Right cardiac atrium (tissue), 5 donors: ENCODE data around the gene PPP1R3G. TPM values are rescaled to one million over a fixed set of nuclear protein-coding genes. Genes with fewer than 3 reads are reported as not detected.
"Not testable (repeated sequence)": the region's sequence is repeated elsewhere in the genome, so short reads cannot be mapped to it uniquely, and the experiment has no call there.

Source experiments
- ATAC-seq, 2 donors: fragments of 200-7000 bp; cut with Tn5 transposase; one replicate each; pipeline versions ENCODE4 v1.8.0 to v1.9.1; 2020; ENCODE audit warnings: moderate library complexity in 2 of 2, mild to moderate bottlenecking in 1 of 2
- DNase-seq, 3 donors: peaks; one replicate each; pipeline ENCODE4 v3.0.0-alpha.2; 2020
- H3K27ac ChIP-seq: one replicate; pipeline ENCODE4 v1.5.1; 2013; ENCODE audit warnings: mild to moderate bottlenecking, low read length, control low read depth, moderate library complexity
- H3K27me3 ChIP-seq: one replicate; pipeline ENCODE4 v1.6.1; 2013; ENCODE audit not compliant: control insufficient read depth, insufficient read depth
- H3K4me1 ChIP-seq: one replicate; pipeline ENCODE4 v1.6.1; 2013; ENCODE audit warnings: low read length; ENCODE audit not compliant: control insufficient read depth, insufficient read depth
- H3K4me3 ChIP-seq: one replicate; pipeline ENCODE4 v1.5.1; 2013; ENCODE audit warnings: low read length, control low read depth
- H3K9me3 ChIP-seq: one replicate; pipeline ENCODE4 v1.6.1; 2013; ENCODE audit warnings: low read length; ENCODE audit not compliant: control insufficient read depth
- WGBS: extraction: QIAGEN DNeasy Blood & Tissue Kit; methylation state at CpG from one replicate; pipeline ENCODE4 v1.1.7; 2013; 5-methylcytosine and 5-hydroxymethylcytosine counted together
- intact Hi-C, 4 donors: fragments of 100-400 bp; cut with DNase I; formaldehyde crosslinking; loops; one replicate each; pipeline versions ENCODE4 v1.11.0 to v1.14.0; 2022 to 2023
- polyA plus RNA-seq: library from polyadenylated mRNA; stranded (reverse); fragments of 200-250 nt; gene quantifications from one replicate; pipeline ENCODE4 v1.2.3, GENCODE V29; 2013
- total RNA-seq, 4 donors: library from RNA; stranded (reverse); fragmentation: NEBNext Ultra II Directional; extraction: Animal tissue kit (Norgen Biotek cat#: 25700); gene quantifications; one replicate each; pipeline ENCODE4 v1.2.1, GENCODE V29; 2021
- donor health status: healthy with polysubstance abuse.
- donor health status: DM: no; HTN: yes; CAD: no.
- donor health status: DM: no; HTN: no; CAD: no.
- donor health status: DM: no; HTN: yes; CAD: no; lungs with severe emphysema.
- donor health status: DM: yes; HTN: yes; CAD: no.

Gene PPP1R3G
- total and polyA plus RNA-seq, 5 donors = 6.7 to 19.5 (median 14.2) TPM

- DNase-seq = no peak
- WGBS = 92% methylated on average over 17 of the region's 17 CpGs
- ATAC-seq = no peak
- Histone ChIP-seq H3K27me3 (no peaks in the 10 kb centered on the region), H3K27ac (no peak overlapping the region), H3K9me3 (no peaks in the 10 kb centered on the region), H3K4me3 (no peak overlapping the region), H3K4me1 (no peaks in the 10 kb centered on the region)
- intact Hi-C loops = loop anchor here in 1 of 4 donors (10.0 kb wide), 1 partner anchor 65 kb away; no protein-coding TSS in a partner anchor
Observed at GRCh38 chr6:5119090-5119951, 34.2 kb downstream of the PPP1R3G start.

- WGBS = 95% methylated on average over 10 of the region's 10 CpGs
- Histone ChIP-seq H3K9me3 (no peaks in the 10 kb centered on the region), H3K27me3 (no peaks in the 10 kb centered on the region), H3K4me1 (no peaks in the 10 kb centered on the region), H3K27ac (no peak overlapping the region), H3K4me3 (no peak overlapping the region)
- intact Hi-C loops = no loop called here
- ATAC-seq = no peak
- DNase-seq = no peak
Observed at GRCh38 chr6:5120011-5120410, 34.9 kb downstream of the PPP1R3G start.

- ATAC-seq, H3K4me3 ChIP-seq, H3K4me1 ChIP-seq, intact Hi-C loops, H3K27me3 ChIP-seq, H3K27ac ChIP-seq, H3K9me3 ChIP-seq, DNase-seq: not testable (repeated sequence)
- WGBS = 98% methylated on average over 8 of the region's 8 CpGs
Observed at GRCh38 chr6:5120543-5120942, 35.4 kb downstream of the PPP1R3G start.

DNA sequence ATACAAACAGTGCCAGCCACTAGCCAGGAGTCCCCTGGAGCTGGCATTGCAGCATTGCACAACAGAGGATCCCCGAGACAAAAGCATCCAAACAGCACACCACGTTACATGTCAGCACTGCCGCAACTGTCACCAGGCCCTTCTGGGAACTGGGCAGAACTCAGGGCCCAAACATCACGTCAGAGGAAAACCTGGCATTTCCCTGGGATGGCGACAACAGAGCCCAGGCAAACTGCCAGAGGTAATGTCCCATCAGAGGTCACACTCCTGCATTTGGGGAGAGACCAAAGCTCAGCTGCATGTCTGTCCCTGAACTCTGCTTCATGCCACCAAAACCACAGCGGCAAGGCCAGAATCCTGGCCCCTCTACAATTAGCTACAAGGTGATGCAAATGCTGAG, 36.3 kb downstream of the PPP1R3G start:
- Histone ChIP-seq H3K27me3 (no peaks in the 10 kb centered on the region), H3K9me3 (no peaks in the 10 kb centered on the region), H3K4me3 (no peak overlapping the region), H3K4me1 (no peaks in the 10 kb centered on the region), H3K27ac (no peak overlapping the region)
- WGBS = 64% methylated on average over 6 of the region's 6 CpGs
- DNase-seq (peak in 1 of 3 donors; percentile 50), ATAC-seq (peak; percentile 68 to 78)
- intact Hi-C loops = no loop called here

DNA sequence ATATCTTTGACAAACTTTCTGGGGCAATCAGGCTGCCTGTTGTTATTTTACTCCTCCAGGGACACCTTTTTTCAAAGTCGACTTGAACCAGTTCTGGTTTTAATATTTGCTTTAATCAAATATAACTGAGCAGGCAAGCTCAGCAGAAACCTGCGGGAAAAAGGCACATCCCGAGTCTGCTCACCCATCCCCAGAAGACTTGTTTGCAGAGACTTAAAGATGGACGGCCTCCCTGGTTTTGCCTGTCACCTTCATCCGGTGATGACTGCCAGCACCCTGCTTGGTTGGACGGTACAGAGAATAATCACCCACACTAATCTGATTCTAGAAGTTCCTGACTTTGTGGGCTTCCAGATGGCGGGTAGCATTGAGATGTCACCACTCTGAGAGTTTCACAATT, 36.8 kb downstream of the PPP1R3G start:
- DNase-seq (no peak), ATAC-seq (no peak)
- no peak overlapping the region for H3K4me3 ChIP-seq
- H3K27ac ChIP-seq = no peak overlapping the region
- no peaks in the 10 kb centered on the region for H3K9me3 ChIP-seq
- WGBS = 77% methylated on average over 7 of the region's 7 CpGs
- no peaks in the 10 kb centered on the region for H3K4me1 ChIP-seq
- intact Hi-C loops = no loop called here
- H3K27me3 ChIP-seq = no peaks in the 10 kb centered on the region

GRCh38 chr6:5122504-5123112, 37.5 kb downstream of the PPP1R3G start:
- intact Hi-C loops = no loop called here
- no peaks in the 10 kb centered on the region for H3K4me1 ChIP-seq
- no peak for DNase-seq
- no peak overlapping the region for H3K27ac ChIP-seq
- WGBS = 80% methylated on average over 18 of the region's 18 CpGs
- no peaks in the 10 kb centered on the region for H3K27me3 ChIP-seq
- ATAC-seq = no peak
- no peaks in the 10 kb centered on the region for H3K9me3 ChIP-seq
- no peak overlapping the region for H3K4me3 ChIP-seq

DNA sequence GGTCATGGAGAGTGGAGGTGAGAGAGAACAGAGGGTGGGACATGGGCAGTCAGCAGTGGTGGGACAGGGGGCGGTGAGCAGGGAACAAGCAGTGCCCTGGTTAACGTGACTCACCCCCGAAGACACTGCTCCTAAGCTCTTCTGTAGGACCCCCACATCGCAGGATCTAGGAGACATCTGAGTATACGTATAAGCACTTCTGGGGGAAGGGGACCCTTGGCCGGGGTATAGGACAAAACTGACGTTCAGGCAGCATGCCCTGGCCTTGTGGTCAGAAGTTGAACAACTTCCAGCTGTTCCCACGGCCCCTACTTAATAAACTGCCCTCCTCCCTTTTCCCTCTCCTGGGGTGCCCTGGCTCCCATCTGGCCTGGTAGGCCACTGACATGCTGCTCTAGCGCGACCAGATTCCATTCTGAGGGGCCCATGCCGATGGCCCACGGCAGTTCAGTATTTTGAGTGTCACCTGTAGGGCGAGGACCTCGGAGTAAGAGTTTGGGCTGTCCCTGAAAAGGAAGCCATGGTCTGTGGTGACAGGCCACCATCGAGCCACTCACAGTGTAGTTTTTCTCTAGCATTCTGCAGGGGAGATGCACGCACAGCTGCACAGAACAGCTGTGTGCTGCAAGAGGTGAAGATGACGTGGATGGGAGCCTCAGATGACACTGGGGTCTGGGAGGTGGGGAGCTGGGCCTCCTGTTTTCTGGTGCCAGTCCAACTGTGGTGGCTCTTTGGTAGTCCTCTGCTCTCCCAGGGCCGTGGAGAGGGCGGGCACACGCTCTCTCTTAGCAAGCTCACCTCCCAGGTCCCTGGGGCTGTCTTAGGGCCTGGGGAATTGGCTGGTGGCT, 38.4 kb downstream of the PPP1R3G start:
- H3K27ac ChIP-seq = no peak overlapping the region
- no peak overlapping the region for H3K4me3 ChIP-seq
- no peaks in the 10 kb centered on the region for H3K9me3 ChIP-seq
- ATAC-seq (no peak), DNase-seq (no peak)
- 95% methylated on average over 20 of the region's 20 CpGs for WGBS
- no peaks in the 10 kb centered on the region for H3K4me1 ChIP-seq
- H3K27me3 ChIP-seq = no peaks in the 10 kb centered on the region
- intact Hi-C loops = no loop called here

GRCh38 chr6:5124526-5124925, 39.4 kb downstream of the PPP1R3G start:
- H3K9me3 ChIP-seq = no peaks in the 10 kb centered on the region
- DNase-seq = no peak
- WGBS = 96% methylated on average over 8 of the region's 8 CpGs
- intact Hi-C loops = no loop called here
- H3K27ac ChIP-seq = no peak overlapping the region
- H3K4me1 ChIP-seq = no peaks in the 10 kb centered on the region
- H3K4me3 ChIP-seq = no peak overlapping the region
- no peak for ATAC-seq
- no peaks in the 10 kb centered on the region for H3K27me3 ChIP-seq

DNA sequence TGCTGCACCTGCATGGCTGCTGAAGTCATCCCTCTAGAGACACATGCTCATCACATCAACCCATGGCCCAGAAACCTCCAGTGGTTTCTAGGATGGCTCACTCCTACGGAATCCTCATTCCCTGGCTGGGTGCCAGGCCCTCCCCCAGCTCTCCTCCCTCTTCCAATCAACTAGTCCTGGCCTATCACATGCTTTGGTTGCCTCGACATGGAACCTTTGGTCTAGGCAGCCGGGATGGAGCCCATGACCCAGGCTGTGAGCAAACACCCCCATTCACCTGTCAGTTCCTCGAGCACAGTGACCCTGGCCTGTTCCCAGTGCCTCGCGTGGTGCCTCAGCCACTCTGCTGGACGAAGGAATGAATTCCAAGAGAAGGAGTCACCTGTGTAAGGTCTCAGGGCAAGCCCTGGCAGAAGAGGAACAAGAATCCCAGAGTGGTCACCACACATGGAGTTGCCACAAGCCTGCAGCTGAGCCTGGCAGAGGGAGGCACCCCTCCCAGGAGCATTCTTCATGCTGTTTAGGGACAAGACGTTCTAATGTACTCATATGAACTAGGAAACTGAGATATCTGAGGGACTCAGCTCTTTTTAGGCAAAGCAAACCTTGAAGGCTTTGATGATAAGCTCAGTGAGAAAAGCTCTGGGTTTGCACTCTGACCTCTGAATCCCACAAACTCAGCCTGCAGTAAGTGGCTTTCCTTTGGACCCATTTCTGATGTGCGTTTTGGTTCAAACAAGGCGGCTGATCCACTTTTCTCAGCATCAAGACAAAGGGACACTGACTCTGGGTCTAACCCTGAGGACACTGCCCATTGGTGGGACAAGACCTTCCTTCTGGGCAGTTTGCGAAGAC, 40.2 kb downstream of the PPP1R3G start:
- WGBS = 83% methylated on average over 11 of the region's 11 CpGs
- Histone ChIP-seq H3K9me3 (no peaks in the 10 kb centered on the region), H3K27me3 (no peaks in the 10 kb centered on the region), H3K4me3 (no peak overlapping the region), H3K4me1 (no peaks in the 10 kb centered on the region), H3K27ac (no peak overlapping the region)
- DNase-seq (no peak), ATAC-seq (no peak)
- intact Hi-C loops = no loop called here

GRCh38 chr6:5126214-5126613, 41.1 kb downstream of the PPP1R3G start:
- WGBS = 43% methylated on average over 4 of the region's 4 CpGs
- no peak for ATAC-seq
- H3K4me3 ChIP-seq = no peak overlapping the region
- H3K4me1 ChIP-seq = no peaks in the 10 kb centered on the region
- no peaks in the 10 kb centered on the region for H3K9me3 ChIP-seq
- intact Hi-C loops = no loop called here
- no peaks in the 10 kb centered on the region for H3K27me3 ChIP-seq
- H3K27ac ChIP-seq = no peak overlapping the region
- no peak for DNase-seq
